Peyer's patch (tissue), 4 donors: ENCODE results near the gene RGS11. TPM values are rescaled to one million over a fixed set of nuclear protein-coding genes. Genes with fewer than 3 reads are reported as not detected.

ENCODE experiments used
- DNase-seq, 3 donors: peaks; one replicate each; pipeline ENCODE4 v3.0.0-alpha.2; 2017 to 2019
- H3K27ac ChIP-seq, 4 donors: fragments of 200-600 bp; sonication (generic); one replicate each; pipeline ENCODE4 v1.5.1; 2016 to 2019
- H3K27me3 ChIP-seq, 2 donors: fragments of 200-600 bp; sonication (generic); one replicate each; pipeline ENCODE4 v1.5.1; 2019
- H3K36me3 ChIP-seq, 3 donors: fragments of 200-600 bp; sonication (generic); one replicate each; pipeline ENCODE4 v1.5.1; 2016 to 2019
- H3K4me1 ChIP-seq, 4 donors: fragments of 200-600 bp; sonication (generic); one replicate each; pipeline ENCODE4 v1.5.1; 2016 to 2019
- H3K4me3 ChIP-seq, 4 donors: fragments of 200-600 bp; sonication (generic); 1 replicate in 3 of 4; 2 replicates in 1 of 4; pipeline ENCODE4 v1.5.1; 2016 to 2019; ENCODE audit warnings: mild to moderate bottlenecking in 1 of 4
- H3K9me3 ChIP-seq, 4 donors: fragments of 200-600 bp; sonication (generic); one replicate each; pipeline ENCODE4 v1.5.1; 2016 to 2019; ENCODE audit warnings: mild to moderate bottlenecking in 1 of 4
- CTCF ChIP-seq, 6 experiments: fragments of 450-650 bp in 4 of 6; fragments of 200-600 bp in 2 of 6; sonication (generic) in 1 of 6; IDR thresholded peaks; one replicate each; pipeline ENCODE4 v1.5.1; 2017 to 2019; ENCODE audit warnings: antibody characterized with exemption in 6 of 6, mild to moderate bottlenecking in 3 of 6, moderate library complexity in 1 of 6
- POLR2A ChIP-seq, 2 donors: fragments of 450-650 bp; IDR thresholded peaks; one replicate each; pipeline ENCODE4 v1.5.1; 2017; ENCODE audit warnings: antibody characterized with exemption in 2 of 2, mild to moderate bottlenecking in 2 of 2, moderate library complexity in 2 of 2
- total RNA-seq, 4 donors: library from RNA; depleted of rRNA; stranded (reverse); fragments of >200 nt; gene quantifications; one replicate each; pipeline ENCODE4 v1.1.0, GENCODE V29; 2016

The RGS11 gene
- total RNA-seq, 4 donors from 2014 or later = 6.1 to 16.5 (median 11.4) TPM

GRCh38 chr16:314351-314750, 38.6 kb upstream of the RGS11 start:
- TF ChIP-seq POLR2A (IDR thresholded peaks at IDR 0.05) = no peak
- no peak for TF ChIP-seq CTCF (IDR thresholded peaks at IDR 0.05)
- DNase-seq = no peak
- H3K27me3 ChIP-seq = no peaks in the 10 kb centered on the region
- peaks cover 0 to 58% (median 0%) of the 10 kb centered on the region in 3 donors for H3K36me3 ChIP-seq
- no peak overlapping the region for H3K4me3 ChIP-seq
- no peaks in the 10 kb centered on the region for H3K9me3 ChIP-seq
- no peaks in the 10 kb centered on the region for H3K4me1 ChIP-seq
- H3K27ac ChIP-seq = no peak overlapping the region

- TF ChIP-seq CTCF (IDR thresholded peaks at IDR 0.05) = no peak
- no peak for TF ChIP-seq POLR2A (IDR thresholded peaks at IDR 0.05)
These were observed 36.0 kb upstream of the RGS11 start for GRCh38 chr16:311725-312124.

GRCh38 chr16:309476-309875, 33.7 kb upstream of the RGS11 start:
- peaks cover 0 to 65% (median 0%) of the 10 kb centered on the region in 3 donors for H3K36me3 ChIP-seq
- H3K27ac ChIP-seq = peak overlapping the region in 1 of 4 donors; percentile 5

More at GRCh38 chr16:311725-312124, 36.0 kb upstream of the RGS11 start:
- DNase-seq = no peak
- H3K36me3 ChIP-seq = peaks cover 0 to 64% (median 0%) of the 10 kb centered on the region in 3 donors
- no peaks in the 10 kb centered on the region for H3K4me1 ChIP-seq
- H3K27ac ChIP-seq = no peak overlapping the region
- no peak overlapping the region for H3K4me3 ChIP-seq
- H3K9me3 ChIP-seq = no peaks in the 10 kb centered on the region
- H3K27me3 ChIP-seq = no peaks in the 10 kb centered on the region

GRCh38 chr16:307691-308312, 32.1 kb upstream of the RGS11 start:
- H3K4me3 ChIP-seq = no peak overlapping the region
- peak in 2 of 3 donors; percentile 67 for DNase-seq
- H3K27ac ChIP-seq = peak overlapping the region in 1 of 4 donors; percentile 64
- peaks cover 0 to 61% (median 0%) of the 10 kb centered on the region in 3 donors for H3K36me3 ChIP-seq
- no peaks in the 10 kb centered on the region for H3K9me3 ChIP-seq
- TF ChIP-seq POLR2A (IDR thresholded peaks at IDR 0.05) = no peak
- no peak for TF ChIP-seq CTCF (IDR thresholded peaks at IDR 0.05)
- H3K27me3 ChIP-seq = no peaks in the 10 kb centered on the region
- H3K4me1 ChIP-seq = no peaks in the 10 kb centered on the region

More at GRCh38 chr16:309476-309875, 33.7 kb upstream of the RGS11 start:
- TF ChIP-seq CTCF (IDR thresholded peaks at IDR 0.05) (no peak), POLR2A (IDR thresholded peaks at IDR 0.05) (no peak)
- Histone ChIP-seq H3K9me3 (no peaks in the 10 kb centered on the region), H3K27me3 (no peaks in the 10 kb centered on the region), H3K4me1 (no peaks in the 10 kb centered on the region), H3K4me3 (no peak overlapping the region)
- DNase-seq = no peak

GRCh38 chr16:306911-307370, 31.2 kb upstream of the RGS11 start:
- Histone ChIP-seq H3K4me3 (no peak overlapping the region), H3K27ac (no peak overlapping the region), H3K4me1 (no peaks in the 10 kb centered on the region), H3K36me3 (peaks cover 0 to 63% (median 0%) of the 10 kb centered on the region in 3 donors), H3K9me3 (no peaks in the 10 kb centered on the region), H3K27me3 (no peaks in the 10 kb centered on the region)
- no peak for TF ChIP-seq POLR2A (IDR thresholded peaks at IDR 0.05)
- no peak for DNase-seq

- no peaks in the 10 kb centered on the region for H3K9me3 ChIP-seq
- no peaks in the 10 kb centered on the region for H3K27me3 ChIP-seq
- no peak overlapping the region for H3K4me3 ChIP-seq
- no peaks in the 10 kb centered on the region for H3K4me1 ChIP-seq
- H3K36me3 ChIP-seq = peaks cover 0 to 65% (median 0%) of the 10 kb centered on the region in 3 donors
- DNase-seq = no peak
- no peak overlapping the region for H3K27ac ChIP-seq
- TF ChIP-seq CTCF (IDR thresholded peaks at IDR 0.05) (no peak), POLR2A (IDR thresholded peaks at IDR 0.05) (no peak)
These were observed 30.3 kb upstream of the RGS11 start for GRCh38 chr16:305916-306626.
